Measurements from ENCODE around the gene ATP2A2.
"Not testable (repeated sequence)": the region's sequence is repeated elsewhere in the genome, so short reads cannot be mapped to it uniquely, and the experiment has no call there.

ATP2A2 gene

GRCh38 chr12:110280779-110281548, at the start of gene ATP2A2:
Gene ATP2A2 (plus strand): TSS chr12:110281247. CDS start chr12:110281790, 543 bp downstream.
- DNase-seq, result peak; percentile 81 to 83

GRCh38 chr12:110233212-110233903, 47.7 kb upstream of the ATP2A2 start:
- DNase-seq, result no peak

GRCh38 chr12:110234331-110234751, 46.7 kb upstream of the ATP2A2 start:
- DNase-seq, result no peak

GRCh38 chr12:110234755-110235154, 46.3 kb upstream of the ATP2A2 start:
- DNase-seq, result peak in 1 of 2 donors; percentile 39

- DNase-seq, result no peak
Measured at GRCh38 chr12:110235383-110235782, 45.7 kb upstream of the ATP2A2 start.

- no peak for DNase-seq
Measured at GRCh38 chr12:110243227-110243626, 37.8 kb upstream of the ATP2A2 start.

GRCh38 chr12:110244372-110244771, 36.7 kb upstream of the ATP2A2 start:
- DNase-seq, result no peak

- no peak for DNase-seq
Measured at GRCh38 chr12:110244829-110245228, 36.2 kb upstream of the ATP2A2 start.

- DNase-seq, result peak in 1 of 2 donors; percentile 3
Measured at GRCh38 chr12:110245369-110245772, 35.7 kb upstream of the ATP2A2 start.

GRCh38 chr12:110246636-110247339, 34.3 kb upstream of the ATP2A2 start:
- no peak for DNase-seq

GRCh38 chr12:110247340-110248095, 33.5 kb upstream of the ATP2A2 start:
- DNase-seq, result no peak

GRCh38 chr12:110248096-110248447, 33.0 kb upstream of the ATP2A2 start:
- DNase-seq, result no peak

- peak in 1 of 2 donors; percentile 17 for DNase-seq
Measured at GRCh38 chr12:110249105-110249504, 31.9 kb upstream of the ATP2A2 start.

- DNase-seq, result no peak
Measured at GRCh38 chr12:110249716-110250225, 31.3 kb upstream of the ATP2A2 start.

- DNase-seq, result no peak
Measured at GRCh38 chr12:110251381-110251780, 29.7 kb upstream of the ATP2A2 start.

GRCh38 chr12:110252716-110253115, 28.3 kb upstream of the ATP2A2 start:
- no peak for DNase-seq

- no peak for DNase-seq
Measured at GRCh38 chr12:110253176-110253575, 27.9 kb upstream of the ATP2A2 start.

- DNase-seq, result no peak
Measured at GRCh38 chr12:110254971-110255540, 26.0 kb upstream of the ATP2A2 start.

GRCh38 chr12:110255890-110256456, 25.1 kb upstream of the ATP2A2 start:
- DNase-seq, result not testable (repeated sequence)

- peak; percentile 15 to 44 for DNase-seq
Measured at GRCh38 chr12:110256780-110257431, 24.1 kb upstream of the ATP2A2 start.

GRCh38 chr12:110258466-110258865, 22.6 kb upstream of the ATP2A2 start:
- no peak for DNase-seq
